Vagina (tissue), 2 donors: ENCODE data around the gene DDX20. TPM values are rescaled to one million over a fixed set of nuclear protein-coding genes. Genes with fewer than 3 reads are reported as not detected.

Experiments used
- DNase-seq, 2 donors: peaks; one replicate each; pipeline ENCODE4 v3.0.0-alpha.2; 2017; ENCODE audit errors: extremely low spot score in 2 of 2
- H3K27ac ChIP-seq: fragments of 200-600 bp; sonication (generic); one replicate; pipeline ENCODE4 v1.5.1; 2019
- H3K27me3 ChIP-seq: fragments of 200-600 bp; sonication (generic); one replicate; pipeline ENCODE4 v1.5.1; 2019
- H3K36me3 ChIP-seq, 2 donors: fragments of 200-600 bp; sonication (generic); one replicate each; pipeline ENCODE4 v1.5.1; 2017 to 2019
- H3K4me1 ChIP-seq: fragments of 200-600 bp; sonication (generic); one replicate; pipeline ENCODE4 v1.5.1; 2019
- H3K4me3 ChIP-seq, 2 donors: fragments of 200-600 bp; sonication (generic); 1 replicate in 1 of 2; 2 replicates in 1 of 2; pipeline ENCODE4 v1.5.1; 2016 to 2019
- H3K9me3 ChIP-seq: fragments of 200-600 bp; sonication (generic); one replicate; pipeline ENCODE4 v1.5.1; 2019
- CTCF ChIP-seq, 3 experiments: fragments of 450-650 bp in 2 of 3; fragments of 200-600 bp in 1 of 3; sonication (generic) in 1 of 3; IDR thresholded peaks; one replicate each; pipeline ENCODE4 v1.5.1; 2017 to 2019; ENCODE audit warnings: antibody characterized with exemption in 3 of 3, mild to moderate bottlenecking in 2 of 3, moderate library complexity in 2 of 3
- POLR2A ChIP-seq, 2 donors: fragments of 450-650 bp; IDR thresholded peaks; one replicate each; pipeline ENCODE4 v1.6.1; 2017; ENCODE audit warnings: antibody characterized with exemption in 2 of 2, mild to moderate bottlenecking in 2 of 2, moderate library complexity in 2 of 2
- POLR2AphosphoS5 ChIP-seq, 2 donors: sonication (generic); formaldehyde crosslinking; IDR thresholded peaks; one replicate each; pipeline ENCODE4 v1.9.0; 2017; ENCODE audit warnings: antibody characterized with exemption in 2 of 2, mild to moderate bottlenecking in 2 of 2, low read depth in 1 of 2; ENCODE audit not compliant: insufficient read depth in 1 of 2
- intact Hi-C: fragments of 100-400 bp; cut with DNase I; formaldehyde crosslinking; loops from one replicate; pipeline ENCODE4 v1.15.1; 2023
- total RNA-seq: library from RNA; depleted of rRNA; stranded (reverse); fragments of >200 nt; gene quantifications from one replicate; pipeline ENCODE4 v1.2.3, GENCODE V29; 2016

Gene DDX20
- total RNA-seq = 16.2 TPM

GRCh38 chr1:111755331-111756123, at the start of gene DDX20:
Gene DDX20 (plus strand): TSS chr1:111755901. CDS start chr1:111755925, 24 bp downstream.
- DNase-seq = peak in 1 of 2 donors; percentile 96
- H3K27me3 ChIP-seq = no peaks in the 10 kb centered on the region
- H3K4me1 ChIP-seq = peaks cover 25% of the 10 kb centered on the region
- H3K36me3 ChIP-seq = peaks cover 0 to under 1% of the 10 kb centered on the region in 2 donors
- TF ChIP-seq CTCF (IDR thresholded peaks at IDR 0.05) (peak; percentile 94 to 99 (median 94)), POLR2AphosphoS5 (IDR thresholded peaks at IDR 0.05; ENCODE audit: insufficient read depth in 1 of 2, low read depth in 1 of 2) (peak; percentile 59 to 84), POLR2A (IDR thresholded peaks at IDR 0.05) (peak in 1 of 2 donors; percentile 34)
- H3K27ac ChIP-seq = peak within 1 kb of the TSS; percentile 94
- intact Hi-C loops = no loop called here
- H3K9me3 ChIP-seq = no peaks in the 10 kb centered on the region
- peak within 1 kb of the TSS; percentile 91 to 96 for H3K4me3 ChIP-seq

GRCh38 chr1:111706921-111707320, 48.8 kb upstream of the DDX20 start:
- no peak overlapping the region for H3K4me3 ChIP-seq
- peaks cover 19% of the 10 kb centered on the region for H3K4me1 ChIP-seq
- no peaks in the 10 kb centered on the region for H3K27me3 ChIP-seq
- H3K36me3 ChIP-seq = peaks cover 0 to 59% of the 10 kb centered on the region in 2 donors
- intact Hi-C loops = no loop called here
- DNase-seq = no peak
- peak overlapping the region; percentile 11 for H3K27ac ChIP-seq
- no peak for TF ChIP-seq POLR2AphosphoS5 (IDR thresholded peaks at IDR 0.05; ENCODE audit: insufficient read depth in 1 of 2, low read depth in 1 of 2)
- no peaks in the 10 kb centered on the region for H3K9me3 ChIP-seq

- Histone ChIP-seq H3K27ac (peak overlapping the region; percentile 11), H3K4me1 (peaks cover 19% of the 10 kb centered on the region), H3K36me3 (peaks cover 0 to 51% of the 10 kb centered on the region in 2 donors), H3K9me3 (no peaks in the 10 kb centered on the region), H3K27me3 (no peaks in the 10 kb centered on the region), H3K4me3 (no peak overlapping the region)
- TF ChIP-seq POLR2AphosphoS5 (IDR thresholded peaks at IDR 0.05; ENCODE audit: insufficient read depth in 1 of 2, low read depth in 1 of 2) (no peak), CTCF (IDR thresholded peaks at IDR 0.05) (no peak), POLR2A (IDR thresholded peaks at IDR 0.05) (no peak)
- intact Hi-C loops = no loop called here
- DNase-seq = no peak
Measured at GRCh38 chr1:111707906-111708305, 47.8 kb upstream of the DDX20 start.

GRCh38 chr1:111709986-111710385, 45.7 kb upstream of the DDX20 start:
- TF ChIP-seq POLR2A (IDR thresholded peaks at IDR 0.05) (no peak), CTCF (IDR thresholded peaks at IDR 0.05) (no peak)
- Histone ChIP-seq H3K4me1 (peaks cover 16% of the 10 kb centered on the region), H3K36me3 (peaks cover 0 to 34% of the 10 kb centered on the region in 2 donors), H3K27me3 (no peaks in the 10 kb centered on the region), H3K9me3 (no peaks in the 10 kb centered on the region), H3K27ac (no peak overlapping the region), H3K4me3 (no peak overlapping the region)
- intact Hi-C loops = loop anchor here (10.0 kb wide), 1 partner anchor 55 kb away; no protein-coding TSS in a partner anchor
- no peak for DNase-seq

GRCh38 chr1:111716333-111716732, 39.4 kb upstream of the DDX20 start:
- DNase-seq = no peak
- Histone ChIP-seq H3K36me3 (peaks cover 0 to 2% of the 10 kb centered on the region in 2 donors), H3K4me1 (peaks cover 17% of the 10 kb centered on the region), H3K9me3 (no peaks in the 10 kb centered on the region), H3K27ac (no peak overlapping the region), H3K27me3 (no peaks in the 10 kb centered on the region), H3K4me3 (no peak overlapping the region)
- no peak for TF ChIP-seq POLR2A (IDR thresholded peaks at IDR 0.05)
- no peak for TF ChIP-seq CTCF (IDR thresholded peaks at IDR 0.05)
- no peak for TF ChIP-seq POLR2AphosphoS5 (IDR thresholded peaks at IDR 0.05; ENCODE audit: insufficient read depth in 1 of 2, low read depth in 1 of 2)
- intact Hi-C loops = loop anchor here (2.0 to 10.0 kb wide), 2 partner anchors 24 to 48 kb away; no protein-coding TSS in a partner anchor
